BE2C (cell line): ENCODE data around the gene ASAP2.
"Not testable (repeated sequence)": the region's sequence is repeated elsewhere in the genome, so short reads cannot be mapped to it uniquely, and the experiment has no call there.

Source experiments
- DNase-seq: peaks from one replicate; pipeline ENCODE4 v3.0.0-alpha.2; 2020
- H3K27me3 ChIP-seq: fragments of 250-450 bp; sonication (Bioruptor Pico); 2 replicates; pipeline ENCODE4 v1.5.1; 2020; ENCODE audit warnings: mild to moderate bottlenecking
- H3K36me3 ChIP-seq: fragments of 250-450 bp; sonication (Bioruptor Pico); 2 replicates; pipeline ENCODE4 v1.5.1; 2020; ENCODE audit warnings: mild to moderate bottlenecking
- H3K4me1 ChIP-seq: fragments of 250-450 bp; sonication (Bioruptor Pico); 2 replicates; pipeline ENCODE4 v1.5.1; 2020
- H3K4me3 ChIP-seq: 2 replicates; pipeline ENCODE4 v1.5.1; 2011; ENCODE audit warnings: low read depth, low read length
- H3K9me3 ChIP-seq: fragments of 250-450 bp; sonication (Bioruptor Pico); 2 replicates; pipeline ENCODE4 v1.5.1; 2020
- CTCF ChIP-seq: IDR thresholded peaks from 2 replicates; pipeline ENCODE4 v1.5.1; 2012; ENCODE audit warnings: mild to moderate bottlenecking, low read depth, low read length

ASAP2 gene

GRCh38 chr2:9212661-9213411 lies 6.2 kb downstream of the ASAP2 start:
- H3K36me3 ChIP-seq = no peaks in the 10 kb centered on the region
- no peaks in the 10 kb centered on the region for H3K27me3 ChIP-seq
- H3K4me3 ChIP-seq = no peak overlapping the region
- H3K4me1 ChIP-seq = no peaks in the 10 kb centered on the region
- no peaks in the 10 kb centered on the region for H3K9me3 ChIP-seq
- DNase-seq = no peak
- no peak for TF ChIP-seq CTCF

GRCh38 chr2:9213477-9214051 lies 7.0 kb downstream of the ASAP2 start:
- Histone ChIP-seq H3K4me1 (no peaks in the 10 kb centered on the region), H3K9me3 (no peaks in the 10 kb centered on the region), H3K36me3 (no peaks in the 10 kb centered on the region), H3K4me3 (no peak overlapping the region), H3K27me3 (no peaks in the 10 kb centered on the region)
- TF ChIP-seq CTCF = no peak
- DNase-seq = no peak

- H3K9me3 ChIP-seq = no peaks in the 10 kb centered on the region
- H3K4me1 ChIP-seq = no peaks in the 10 kb centered on the region
- no peak overlapping the region for H3K4me3 ChIP-seq
- H3K27me3 ChIP-seq = no peaks in the 10 kb centered on the region
- no peaks in the 10 kb centered on the region for H3K36me3 ChIP-seq
- no peak for DNase-seq
- TF ChIP-seq CTCF = no peak
These were observed 8.3 kb downstream of the ASAP2 start for GRCh38 chr2:9214873-9215272.

- H3K9me3 ChIP-seq = no peaks in the 10 kb centered on the region
- no peaks in the 10 kb centered on the region for H3K4me1 ChIP-seq
- no peaks in the 10 kb centered on the region for H3K36me3 ChIP-seq
- no peak for DNase-seq
- no peak for TF ChIP-seq CTCF
- no peak overlapping the region for H3K4me3 ChIP-seq
- no peaks in the 10 kb centered on the region for H3K27me3 ChIP-seq
These were observed 9.1 kb downstream of the ASAP2 start for GRCh38 chr2:9215680-9216079.

GRCh38 chr2:9216143-9216542 lies 9.5 kb downstream of the ASAP2 start:
- not testable (repeated sequence) for H3K27me3 ChIP-seq, DNase-seq, H3K9me3 ChIP-seq, H3K4me1 ChIP-seq, H3K4me3 ChIP-seq, H3K36me3 ChIP-seq

GRCh38 chr2:9217838-9218770 lies 11.5 kb downstream of the ASAP2 start:
- Histone ChIP-seq H3K4me1 (no peaks in the 10 kb centered on the region), H3K4me3 (no peak overlapping the region), H3K36me3 (no peaks in the 10 kb centered on the region), H3K27me3 (no peaks in the 10 kb centered on the region), H3K9me3 (no peaks in the 10 kb centered on the region)
- no peak for TF ChIP-seq CTCF
- DNase-seq = no peak
